ENCODE measurements around the gene GINS2. TPM values are rescaled to one million over a fixed set of nuclear protein-coding genes. Genes with fewer than 3 reads are reported as not detected.
A peak's percentile ranks its signal among the peaks of the same experiment; 100 is the strongest.

The GINS2 gene
- total RNA-seq, 1 donor from 2014 or later: 9.1 TPM

DNA sequence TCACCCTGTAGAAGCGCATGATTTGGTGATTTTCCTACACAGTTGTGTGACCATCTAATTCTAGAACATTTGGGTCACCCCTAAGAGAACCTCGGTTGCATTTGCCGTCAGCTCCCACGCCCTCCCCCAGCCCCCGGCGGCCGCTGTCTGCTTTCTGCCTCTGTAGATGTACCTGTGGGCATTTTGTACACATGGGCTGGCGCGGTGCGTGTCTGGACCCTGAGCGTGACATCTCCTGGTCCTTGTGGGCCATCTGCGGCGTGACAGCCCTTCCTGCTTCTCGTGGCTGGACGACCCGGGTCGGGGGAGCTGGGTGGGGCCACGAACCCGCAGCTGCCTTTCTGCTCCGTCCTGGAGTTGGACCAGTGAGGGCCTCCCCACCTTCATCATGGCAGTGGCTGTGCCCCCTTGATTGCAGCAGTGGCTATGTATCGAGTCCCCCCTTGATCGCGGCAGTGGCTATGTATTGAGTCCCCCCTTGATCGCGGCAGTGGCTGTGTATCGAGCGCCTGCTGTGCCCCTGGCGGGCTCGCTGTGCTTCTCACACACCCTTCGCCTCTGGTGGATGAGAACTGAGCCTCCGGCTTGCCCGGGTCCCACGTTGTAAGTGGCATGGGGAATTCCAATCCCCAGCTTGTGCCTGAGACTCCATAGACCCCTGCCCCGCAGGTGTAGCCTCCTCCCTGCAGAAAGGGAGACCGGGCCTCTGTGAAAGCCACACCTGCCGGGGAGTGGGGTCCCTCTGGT is 51.5 kb downstream of the GINS2 start:
- no peaks in the 10 kb centered on the region for H3K9me3 Mint-ChIP-seq (ENCODE audit: unreplicated experiment)

DNA sequence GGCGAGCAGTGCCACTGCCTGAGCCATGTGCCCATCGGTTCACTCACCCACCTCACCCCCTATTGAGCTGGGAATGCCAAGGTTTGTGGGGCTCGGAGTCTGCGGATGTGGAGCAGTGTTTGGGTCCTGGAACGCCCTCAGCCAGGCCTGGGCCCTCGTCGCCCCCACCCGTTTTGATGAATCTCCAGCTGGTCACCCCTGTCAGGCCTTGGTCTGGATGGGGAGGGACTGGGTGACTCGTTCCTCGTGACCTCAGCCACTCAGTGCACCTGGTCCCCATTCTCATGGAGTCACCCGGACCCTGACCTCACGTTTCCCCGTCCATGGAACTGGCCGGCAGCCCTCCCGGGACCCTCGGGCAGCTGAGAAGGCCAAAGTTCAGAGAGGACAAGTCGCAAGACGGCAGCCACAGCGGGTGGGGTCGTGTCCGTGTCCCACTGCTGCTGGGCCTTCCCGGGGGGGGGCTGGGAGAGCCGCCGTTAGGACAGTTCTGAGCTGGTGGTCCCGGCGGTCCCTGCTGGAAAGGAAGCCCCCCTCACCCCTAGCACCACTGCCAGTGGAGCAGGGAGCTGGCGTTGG is 52.4 kb downstream of the GINS2 start:
- DNase-seq (ENCODE audit: low spot score): no peak
- Mint-ChIP-seq H3K36me3 (ENCODE audit: low read depth, unreplicated experiment) (no peaks in the 10 kb centered on the region), H3K27ac (ENCODE audit: unreplicated experiment) (no peak overlapping the region), H3K4me3 (ENCODE audit: unreplicated experiment) (no peak overlapping the region), H3K4me1 (ENCODE audit: unreplicated experiment) (no peaks in the 10 kb centered on the region), H3K9me3 (ENCODE audit: unreplicated experiment) (no peaks in the 10 kb centered on the region), H3K27me3 (ENCODE audit: unreplicated experiment) (peaks cover 1% of the 10 kb centered on the region)
- TF ChIP-seq, protein P1, sequence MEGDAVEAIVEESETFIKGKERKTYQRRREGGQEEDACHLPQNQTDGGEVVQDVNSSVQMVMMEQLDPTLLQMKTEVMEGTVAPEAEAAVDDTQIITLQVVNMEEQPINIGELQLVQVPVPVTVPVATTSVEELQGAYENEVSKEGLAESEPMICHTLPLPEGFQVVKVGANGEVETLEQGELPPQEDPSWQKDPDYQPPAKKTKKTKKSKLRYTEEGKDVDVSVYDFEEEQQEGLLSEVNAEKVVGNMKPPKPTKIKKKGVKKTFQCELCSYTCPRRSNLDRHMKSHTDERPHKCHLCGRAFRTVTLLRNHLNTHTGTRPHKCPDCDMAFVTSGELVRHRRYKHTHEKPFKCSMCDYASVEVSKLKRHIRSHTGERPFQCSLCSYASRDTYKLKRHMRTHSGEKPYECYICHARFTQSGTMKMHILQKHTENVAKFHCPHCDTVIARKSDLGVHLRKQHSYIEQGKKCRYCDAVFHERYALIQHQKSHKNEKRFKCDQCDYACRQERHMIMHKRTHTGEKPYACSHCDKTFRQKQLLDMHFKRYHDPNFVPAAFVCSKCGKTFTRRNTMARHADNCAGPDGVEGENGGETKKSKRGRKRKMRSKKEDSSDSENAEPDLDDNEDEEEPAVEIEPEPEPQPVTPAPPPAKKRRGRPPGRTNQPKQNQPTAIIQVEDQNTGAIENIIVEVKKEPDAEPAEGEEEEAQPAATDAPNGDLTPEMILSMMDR (IDR thresholded peaks at IDR 0.05; ENCODE audit: unreplicated experiment): no peak

More for the DNA sequence above, 51.5 kb downstream of the GINS2 start:
- TF ChIP-seq, protein P1 (IDR thresholded peaks at IDR 0.05; ENCODE audit: unreplicated experiment): no peak
- no peak for DNase-seq (ENCODE audit: low spot score)
- H3K4me3 Mint-ChIP-seq (ENCODE audit: unreplicated experiment): no peak overlapping the region
- H3K4me1 Mint-ChIP-seq (ENCODE audit: unreplicated experiment): no peaks in the 10 kb centered on the region
- no peak overlapping the region for H3K27ac Mint-ChIP-seq (ENCODE audit: unreplicated experiment)
- peaks cover 1% of the 10 kb centered on the region for H3K27me3 Mint-ChIP-seq (ENCODE audit: unreplicated experiment)
- no peaks in the 10 kb centered on the region for H3K36me3 Mint-ChIP-seq (ENCODE audit: low read depth, unreplicated experiment)

DNA sequence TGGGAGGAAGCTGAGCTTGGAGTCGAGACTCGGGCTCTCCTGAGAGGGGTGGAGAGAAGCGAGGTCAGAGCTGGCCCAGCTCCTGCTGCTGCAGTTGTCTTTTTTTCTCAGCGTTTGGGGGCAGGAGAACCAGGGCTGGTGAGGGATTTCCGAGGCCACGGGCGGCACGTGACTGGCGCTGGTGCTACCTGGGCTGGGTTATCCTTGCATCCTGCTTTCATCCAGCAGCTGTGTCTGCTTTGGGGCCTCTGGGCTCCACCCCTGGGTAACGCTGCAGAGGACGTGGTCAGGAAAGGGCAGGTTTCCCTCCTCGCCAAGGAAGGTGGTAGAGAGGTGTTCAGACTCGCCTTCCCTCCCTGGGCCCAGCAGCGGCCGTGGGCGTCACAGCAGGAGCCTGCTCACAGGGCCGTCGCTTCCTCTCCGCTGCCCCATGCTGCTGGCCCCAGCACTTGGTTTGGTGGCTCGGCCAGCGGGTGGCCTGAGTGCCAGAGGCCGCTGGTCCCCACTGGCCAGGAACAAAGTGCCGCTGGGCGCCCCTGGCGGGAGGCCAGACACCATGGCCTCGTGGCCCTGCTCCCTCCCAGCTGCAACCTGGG is 53.1 kb downstream of the GINS2 start:
- no peaks in the 10 kb centered on the region for H3K4me1 Mint-ChIP-seq (ENCODE audit: unreplicated experiment)
- TF ChIP-seq, protein P1 (IDR thresholded peaks at IDR 0.05; ENCODE audit: unreplicated experiment): no peak
- no peak overlapping the region for H3K4me3 Mint-ChIP-seq (ENCODE audit: unreplicated experiment)
- no peaks in the 10 kb centered on the region for H3K36me3 Mint-ChIP-seq (ENCODE audit: low read depth, unreplicated experiment)
- no peak overlapping the region for H3K27ac Mint-ChIP-seq (ENCODE audit: unreplicated experiment)
- H3K27me3 Mint-ChIP-seq (ENCODE audit: unreplicated experiment): peaks cover 1% of the 10 kb centered on the region
- no peak for DNase-seq (ENCODE audit: low spot score)
- H3K9me3 Mint-ChIP-seq (ENCODE audit: unreplicated experiment): no peaks in the 10 kb centered on the region

DNA sequence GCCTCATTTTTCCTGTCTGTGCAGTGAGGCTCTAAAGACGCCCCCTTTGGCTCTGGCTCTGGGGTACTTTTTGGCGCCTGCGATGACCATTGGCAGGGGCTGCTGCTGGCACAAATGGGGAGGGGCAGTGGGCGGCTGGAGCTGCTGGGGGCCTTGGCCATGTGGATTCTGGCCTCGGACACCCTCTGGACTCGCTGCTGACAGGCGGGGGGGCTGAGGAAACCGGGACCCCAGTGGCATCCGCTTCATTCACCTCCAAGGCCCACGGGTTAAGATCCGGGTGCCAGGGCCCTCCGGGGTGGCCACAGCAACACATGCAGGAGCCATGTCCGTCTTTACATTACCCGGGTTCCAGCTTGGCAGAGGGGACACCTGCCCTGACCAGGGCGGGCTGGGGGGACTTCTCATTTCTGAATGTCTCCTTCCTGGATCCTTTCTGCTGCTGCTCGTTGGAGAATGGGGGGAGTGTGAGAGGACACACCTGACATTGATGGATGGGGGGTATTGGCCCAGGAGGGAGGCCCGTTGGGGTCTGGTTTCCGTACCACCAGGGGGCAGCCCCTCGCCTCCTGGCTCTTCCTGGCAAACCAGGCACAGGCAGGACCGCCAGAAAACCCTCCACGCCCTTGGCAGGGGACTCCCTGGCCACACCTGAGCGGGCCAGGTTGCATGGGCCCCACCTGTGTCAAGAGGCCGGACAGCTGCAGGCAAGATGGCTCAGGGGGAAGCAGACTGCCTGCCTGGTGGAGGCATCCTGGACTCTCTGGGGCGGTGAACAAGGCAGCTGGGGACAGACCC is 53.8 kb downstream of the GINS2 start:
- Mint-ChIP-seq H3K9me3 (ENCODE audit: unreplicated experiment) (no peaks in the 10 kb centered on the region), H3K4me1 (ENCODE audit: unreplicated experiment) (no peaks in the 10 kb centered on the region), H3K27me3 (ENCODE audit: unreplicated experiment) (peaks cover 1% of the 10 kb centered on the region), H3K36me3 (ENCODE audit: low read depth, unreplicated experiment) (peaks cover under 1% of the 10 kb centered on the region), H3K27ac (ENCODE audit: unreplicated experiment) (no peak overlapping the region), H3K4me3 (ENCODE audit: unreplicated experiment) (no peak overlapping the region)
- TF ChIP-seq, protein P1 (IDR thresholded peaks at IDR 0.05; ENCODE audit: unreplicated experiment): peak; percentile 11
- peak; percentile 38 for DNase-seq (ENCODE audit: low spot score)

Measured in endothelial cell (in vitro differentiated cells).